ENCODE results near the gene DUS1L. TPM values are rescaled to one million over a fixed set of nuclear protein-coding genes. Genes with fewer than 3 reads are reported as not detected.

The DUS1L gene
- total RNA-seq, 2 donors from 2014 or later = 77.3 to 88.9 TPM

GRCh38 chr17:82112914-82113311 is 47.3 kb upstream of the DUS1L start:
- H3K9me3 ChIP-seq = no peaks in the 10 kb centered on the region
- H3K27me3 ChIP-seq (replicated peaks; ENCODE audit: insufficient read depth) = no peaks in the 10 kb centered on the region
- no peaks in the 10 kb centered on the region for H3K36me3 ChIP-seq
- TF ChIP-seq, protein P1, sequence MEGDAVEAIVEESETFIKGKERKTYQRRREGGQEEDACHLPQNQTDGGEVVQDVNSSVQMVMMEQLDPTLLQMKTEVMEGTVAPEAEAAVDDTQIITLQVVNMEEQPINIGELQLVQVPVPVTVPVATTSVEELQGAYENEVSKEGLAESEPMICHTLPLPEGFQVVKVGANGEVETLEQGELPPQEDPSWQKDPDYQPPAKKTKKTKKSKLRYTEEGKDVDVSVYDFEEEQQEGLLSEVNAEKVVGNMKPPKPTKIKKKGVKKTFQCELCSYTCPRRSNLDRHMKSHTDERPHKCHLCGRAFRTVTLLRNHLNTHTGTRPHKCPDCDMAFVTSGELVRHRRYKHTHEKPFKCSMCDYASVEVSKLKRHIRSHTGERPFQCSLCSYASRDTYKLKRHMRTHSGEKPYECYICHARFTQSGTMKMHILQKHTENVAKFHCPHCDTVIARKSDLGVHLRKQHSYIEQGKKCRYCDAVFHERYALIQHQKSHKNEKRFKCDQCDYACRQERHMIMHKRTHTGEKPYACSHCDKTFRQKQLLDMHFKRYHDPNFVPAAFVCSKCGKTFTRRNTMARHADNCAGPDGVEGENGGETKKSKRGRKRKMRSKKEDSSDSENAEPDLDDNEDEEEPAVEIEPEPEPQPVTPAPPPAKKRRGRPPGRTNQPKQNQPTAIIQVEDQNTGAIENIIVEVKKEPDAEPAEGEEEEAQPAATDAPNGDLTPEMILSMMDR (IDR thresholded peaks at IDR 0.05) = no peak
- H3K4me1 ChIP-seq (ENCODE audit: control insufficient read depth in 1 of 2, low read depth in 2 of 2) = peaks cover 0 to 9% of the 10 kb centered on the region in 2 donors
- H3K27ac ChIP-seq = no peak overlapping the region
- ATAC-seq (ENCODE audit: insufficient number of reproducible peaks, low FRiP score, low read depth) (no peak), DNase-seq (ENCODE audit: low spot score) (no peak)
- no peak overlapping the region for H3K4me3 ChIP-seq

DNA sequence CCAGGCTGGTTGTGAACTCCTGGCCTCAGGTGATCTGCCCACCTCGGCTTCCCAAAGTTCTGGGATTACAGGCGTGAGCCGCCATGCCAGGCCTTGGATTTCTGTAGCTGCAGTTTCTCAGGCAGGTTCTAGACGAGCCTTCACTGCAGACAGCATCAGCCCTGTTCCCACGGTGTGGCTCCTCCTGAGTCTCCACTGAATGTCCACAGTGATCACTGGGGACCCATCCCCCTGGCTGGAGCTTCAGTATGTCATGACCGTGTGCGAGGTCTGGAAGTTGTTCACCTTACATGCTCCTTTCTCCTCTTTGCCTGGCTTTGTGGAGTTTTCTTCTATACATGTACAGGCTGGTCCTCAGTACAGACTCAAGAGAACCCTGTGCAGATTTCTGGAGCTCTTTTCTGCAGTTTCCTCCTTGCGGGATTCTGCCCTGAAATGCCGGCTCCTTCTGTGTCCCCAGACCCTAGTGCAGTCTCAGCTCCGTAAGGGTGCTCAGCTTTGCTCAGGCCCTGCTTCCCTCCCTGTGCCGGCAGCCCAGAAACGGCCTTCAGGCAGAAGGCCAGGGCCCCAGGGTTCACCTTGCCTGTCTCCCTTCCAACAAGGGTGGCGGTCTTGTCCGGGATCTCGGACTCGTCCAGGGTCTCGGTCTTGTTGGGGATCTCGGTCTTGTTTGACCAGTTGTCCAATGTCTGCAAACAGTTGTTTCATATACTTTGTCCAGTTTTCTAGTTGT is 46.7 kb upstream of the DUS1L start:
- TF ChIP-seq, protein P1 (IDR thresholded peaks at IDR 0.05) = no peak
- ATAC-seq (ENCODE audit: insufficient number of reproducible peaks, low FRiP score, low read depth) = no peak

DNA sequence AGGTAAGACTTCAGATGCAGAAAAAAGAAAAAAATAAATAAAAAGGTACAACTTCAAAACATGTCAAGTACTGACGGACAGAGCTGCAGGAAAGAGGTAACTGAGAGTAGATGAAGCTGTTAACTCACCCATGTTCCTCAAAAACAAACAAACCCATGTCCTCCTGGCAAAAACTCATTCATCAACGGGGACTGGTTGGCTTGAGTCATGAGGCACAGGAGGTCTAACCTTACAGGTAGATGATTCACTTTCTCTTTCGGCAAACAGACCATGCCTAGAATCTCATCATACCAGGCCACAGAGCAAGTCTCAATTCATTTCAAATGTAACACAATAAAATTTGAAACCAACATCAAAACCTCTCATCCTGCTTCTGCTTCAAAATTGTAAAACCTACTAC is 44.7 kb upstream of the DUS1L start:
- DNase-seq (ENCODE audit: low spot score) = no peak
- Histone ChIP-seq H3K36me3 (no peaks in the 10 kb centered on the region), H3K4me1 (ENCODE audit: control insufficient read depth in 1 of 2, low read depth in 2 of 2) (peaks cover 10 to 32% of the 10 kb centered on the region in 2 donors), H3K4me3 (no peak overlapping the region), H3K27me3 (replicated peaks; ENCODE audit: insufficient read depth) (no peaks in the 10 kb centered on the region), H3K27ac (no peak overlapping the region), H3K9me3 (no peaks in the 10 kb centered on the region)
- no peak for ATAC-seq (ENCODE audit: insufficient number of reproducible peaks, low FRiP score, low read depth)
- TF ChIP-seq, protein P1 (IDR thresholded peaks at IDR 0.05) = no peak

More for the DNA sequence above, 46.7 kb upstream of the DUS1L start:
- H3K4me3 ChIP-seq = no peak overlapping the region
- no peak overlapping the region for H3K27ac ChIP-seq
- DNase-seq (ENCODE audit: low spot score) = no peak
- peaks cover 0 to 14% of the 10 kb centered on the region in 2 donors for H3K4me1 ChIP-seq (ENCODE audit: control insufficient read depth in 1 of 2, low read depth in 2 of 2)
- no peaks in the 10 kb centered on the region for H3K27me3 ChIP-seq (replicated peaks; ENCODE audit: insufficient read depth)
- H3K36me3 ChIP-seq = no peaks in the 10 kb centered on the region
- no peaks in the 10 kb centered on the region for H3K9me3 ChIP-seq

DNA sequence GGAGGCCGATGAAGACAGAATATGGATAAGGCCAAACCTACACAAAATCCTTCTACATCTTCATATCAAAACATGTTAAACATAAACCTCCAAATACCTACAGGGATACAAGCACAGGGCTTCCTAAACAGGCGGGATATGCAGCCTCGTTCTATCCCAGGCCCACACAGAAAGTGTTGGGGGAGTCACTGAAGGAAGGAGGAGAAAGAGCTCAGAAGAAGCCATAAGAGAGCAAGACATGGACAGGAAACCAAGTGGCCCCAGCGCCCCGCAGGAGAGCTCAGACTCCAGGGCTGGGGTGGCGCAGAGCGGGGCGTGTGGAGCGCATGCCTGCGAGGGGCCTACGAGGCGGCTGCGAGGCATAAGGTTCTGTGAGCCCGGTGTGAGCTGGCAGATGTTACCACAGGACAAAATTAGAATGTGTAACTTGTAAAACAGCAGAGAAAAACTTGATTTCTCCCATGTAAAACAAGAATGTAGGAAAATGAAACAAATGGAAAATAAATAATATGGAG is 43.4 kb upstream of the DUS1L start:
- Histone ChIP-seq H3K36me3 (no peaks in the 10 kb centered on the region), H3K27me3 (replicated peaks; ENCODE audit: insufficient read depth) (no peaks in the 10 kb centered on the region), H3K27ac (no peak overlapping the region), H3K4me3 (no peak overlapping the region), H3K9me3 (no peaks in the 10 kb centered on the region), H3K4me1 (ENCODE audit: control insufficient read depth in 1 of 2, low read depth in 2 of 2) (peaks cover 10 to 34% of the 10 kb centered on the region in 2 donors)
- ATAC-seq (ENCODE audit: insufficient number of reproducible peaks, low FRiP score, low read depth) (no peak), DNase-seq (ENCODE audit: low spot score) (no peak)
- TF ChIP-seq, protein P1 (IDR thresholded peaks at IDR 0.05) = no peak

DNA sequence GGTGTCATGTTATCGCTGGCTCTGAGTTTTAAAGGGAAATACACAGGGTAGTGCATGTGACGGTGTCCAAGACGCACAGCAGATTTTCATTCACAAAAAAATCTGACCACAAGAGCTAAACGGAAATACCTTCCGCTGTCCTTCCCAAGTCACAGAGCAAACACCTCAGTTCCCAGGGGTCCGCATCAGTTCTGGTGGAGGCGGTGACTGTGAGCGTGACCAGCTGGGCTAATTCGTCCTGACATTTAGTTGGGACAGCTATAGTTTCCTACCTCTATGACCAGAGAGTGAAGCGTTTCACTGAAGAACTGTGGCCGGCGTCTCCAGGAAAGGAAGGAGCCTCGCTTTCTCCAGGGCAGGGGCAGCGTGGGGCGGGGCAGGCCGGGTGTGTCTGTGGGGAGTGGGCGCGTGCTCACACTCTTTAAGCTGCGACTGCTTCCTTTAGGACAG is 42.9 kb upstream of the DUS1L start:
- Histone ChIP-seq H3K4me1 (ENCODE audit: control insufficient read depth in 1 of 2, low read depth in 2 of 2) (peaks cover 10 to 37% of the 10 kb centered on the region in 2 donors), H3K4me3 (no peak overlapping the region), H3K27ac (no peak overlapping the region), H3K36me3 (no peaks in the 10 kb centered on the region), H3K27me3 (replicated peaks; ENCODE audit: insufficient read depth) (no peaks in the 10 kb centered on the region), H3K9me3 (no peaks in the 10 kb centered on the region)
- DNase-seq (ENCODE audit: low spot score) (no peak), ATAC-seq (ENCODE audit: insufficient number of reproducible peaks, low FRiP score, low read depth) (no peak)
- TF ChIP-seq, protein P1 (IDR thresholded peaks at IDR 0.05) = no peak
